Fibroblast of skin of back (primary cell): ENCODE data around the gene TLN1. TPM values are rescaled to one million over a fixed set of nuclear protein-coding genes. Genes with fewer than 3 reads are reported as not detected.

Source experiments
- DNase-seq: peaks from one replicate; pipeline ENCODE4 v3.0.0-alpha.2; 2013
- polyA plus RNA-seq, 2 experiments: library from polyadenylated mRNA; unstranded; fragments of 120-200 nt; gene quantifications; one replicate each; pipeline ENCODE4 v1.2.1, GENCODE V29; 2013; ENCODE audit not compliant: insufficient read length in 2 of 2

Gene TLN1, protein sequence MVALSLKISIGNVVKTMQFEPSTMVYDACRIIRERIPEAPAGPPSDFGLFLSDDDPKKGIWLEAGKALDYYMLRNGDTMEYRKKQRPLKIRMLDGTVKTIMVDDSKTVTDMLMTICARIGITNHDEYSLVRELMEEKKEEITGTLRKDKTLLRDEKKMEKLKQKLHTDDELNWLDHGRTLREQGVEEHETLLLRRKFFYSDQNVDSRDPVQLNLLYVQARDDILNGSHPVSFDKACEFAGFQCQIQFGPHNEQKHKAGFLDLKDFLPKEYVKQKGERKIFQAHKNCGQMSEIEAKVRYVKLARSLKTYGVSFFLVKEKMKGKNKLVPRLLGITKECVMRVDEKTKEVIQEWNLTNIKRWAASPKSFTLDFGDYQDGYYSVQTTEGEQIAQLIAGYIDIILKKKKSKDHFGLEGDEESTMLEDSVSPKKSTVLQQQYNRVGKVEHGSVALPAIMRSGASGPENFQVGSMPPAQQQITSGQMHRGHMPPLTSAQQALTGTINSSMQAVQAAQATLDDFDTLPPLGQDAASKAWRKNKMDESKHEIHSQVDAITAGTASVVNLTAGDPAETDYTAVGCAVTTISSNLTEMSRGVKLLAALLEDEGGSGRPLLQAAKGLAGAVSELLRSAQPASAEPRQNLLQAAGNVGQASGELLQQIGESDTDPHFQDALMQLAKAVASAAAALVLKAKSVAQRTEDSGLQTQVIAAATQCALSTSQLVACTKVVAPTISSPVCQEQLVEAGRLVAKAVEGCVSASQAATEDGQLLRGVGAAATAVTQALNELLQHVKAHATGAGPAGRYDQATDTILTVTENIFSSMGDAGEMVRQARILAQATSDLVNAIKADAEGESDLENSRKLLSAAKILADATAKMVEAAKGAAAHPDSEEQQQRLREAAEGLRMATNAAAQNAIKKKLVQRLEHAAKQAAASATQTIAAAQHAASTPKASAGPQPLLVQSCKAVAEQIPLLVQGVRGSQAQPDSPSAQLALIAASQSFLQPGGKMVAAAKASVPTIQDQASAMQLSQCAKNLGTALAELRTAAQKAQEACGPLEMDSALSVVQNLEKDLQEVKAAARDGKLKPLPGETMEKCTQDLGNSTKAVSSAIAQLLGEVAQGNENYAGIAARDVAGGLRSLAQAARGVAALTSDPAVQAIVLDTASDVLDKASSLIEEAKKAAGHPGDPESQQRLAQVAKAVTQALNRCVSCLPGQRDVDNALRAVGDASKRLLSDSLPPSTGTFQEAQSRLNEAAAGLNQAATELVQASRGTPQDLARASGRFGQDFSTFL (N-terminal part only)
- 747 TPM for polyA plus RNA-seq (2013, experiment 1 of 2; ENCODE audit: insufficient read length)
- 798 TPM for polyA plus RNA-seq (2013, experiment 2 of 2; ENCODE audit: insufficient read length)

GRCh38 chr9:35732185-35732799 lies at the start of gene TLN1, which contains the start of gene CREB3:
TSS of gene TLN1 (minus strand) at chr9:35732195. CDS start at chr9:35725694, 6,501 bp downstream.
TSS of gene CREB3 (plus strand) at chr9:35732666. CDS start at chr9:35732773, 107 bp downstream.
- peak; percentile 99 for DNase-seq

DNA sequence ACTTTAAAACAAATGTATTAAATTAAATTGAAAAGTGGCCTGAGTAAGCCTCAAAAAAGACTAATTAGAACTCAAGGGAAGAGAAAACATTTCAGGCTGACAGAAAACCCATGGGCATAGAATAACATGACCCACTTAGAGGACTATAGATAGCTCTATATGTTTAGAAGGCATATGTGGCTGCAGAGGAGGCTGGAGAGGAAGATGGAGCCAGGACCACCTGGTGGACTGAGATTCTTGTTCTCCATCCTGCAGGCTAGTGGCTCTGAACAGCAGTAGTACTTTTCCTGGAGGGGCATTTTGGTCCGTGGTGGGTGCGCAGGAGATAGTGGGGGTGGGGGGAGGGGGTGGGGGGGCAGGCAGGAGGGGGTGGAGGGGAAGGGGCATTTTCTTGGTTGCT lies 49.1 kb upstream of the TLN1 start:
- DNase-seq = no peak

- DNase-seq = no peak
These were observed 46.5 kb upstream of the TLN1 start for GRCh38 chr9:35778496-35778895.

DNA sequence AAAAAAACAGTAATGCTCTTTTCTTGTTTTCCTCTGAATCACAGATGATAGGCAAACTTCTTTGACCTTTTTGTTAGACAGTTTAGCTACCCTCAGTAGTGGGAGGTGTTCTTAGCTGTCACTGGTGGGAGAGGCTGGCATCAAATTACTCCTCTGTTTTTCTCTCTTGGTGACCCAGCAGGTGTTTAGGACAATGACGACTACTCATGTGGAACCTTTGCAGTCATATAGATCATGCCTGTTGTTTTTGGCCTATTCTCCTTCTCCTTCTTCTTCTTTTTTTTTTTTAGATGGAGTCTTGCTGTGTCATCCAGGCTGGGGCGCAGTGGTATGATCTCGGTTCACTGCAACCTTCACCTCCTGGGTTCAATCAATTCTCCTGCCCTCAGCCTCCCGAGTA lies 44.0 kb upstream of the TLN1 start:
- DNase-seq = no peak

DNA sequence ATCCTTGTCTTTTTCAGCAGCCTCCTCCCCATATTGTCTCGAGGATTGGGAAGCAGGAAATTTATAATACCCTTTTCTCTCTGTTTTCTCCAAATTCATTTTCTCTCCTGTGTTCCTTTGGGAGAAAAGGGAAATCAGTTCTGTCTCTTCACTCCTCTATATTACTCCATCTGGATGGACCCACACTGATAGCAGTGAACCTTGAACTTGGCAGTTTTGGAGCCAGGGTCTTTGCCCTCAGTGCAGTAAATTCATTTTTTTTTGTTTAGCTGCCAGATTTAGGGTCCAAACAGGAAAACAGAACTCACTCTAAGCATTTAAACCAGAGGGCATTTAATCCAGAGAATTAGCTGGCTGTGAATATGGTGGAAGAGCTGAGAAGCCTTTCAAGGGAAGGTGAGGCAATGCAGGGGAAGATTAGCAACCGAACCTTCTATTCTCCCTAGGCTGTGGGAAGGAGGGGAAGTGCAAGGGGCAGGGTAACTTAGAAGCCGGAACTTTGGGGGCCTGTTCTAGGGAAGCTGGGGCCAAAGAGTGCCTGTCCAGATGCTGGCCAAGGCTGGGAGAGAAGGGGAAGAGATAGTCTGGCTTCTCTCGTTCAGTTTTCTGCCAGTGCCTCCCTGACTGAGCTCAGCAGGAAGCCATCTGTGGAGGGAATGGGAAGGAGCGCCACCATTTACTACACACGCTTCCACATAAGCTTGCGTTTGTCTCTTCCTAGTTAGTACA lies 43.1 kb upstream of the TLN1 start:
- no peak for DNase-seq

DNA sequence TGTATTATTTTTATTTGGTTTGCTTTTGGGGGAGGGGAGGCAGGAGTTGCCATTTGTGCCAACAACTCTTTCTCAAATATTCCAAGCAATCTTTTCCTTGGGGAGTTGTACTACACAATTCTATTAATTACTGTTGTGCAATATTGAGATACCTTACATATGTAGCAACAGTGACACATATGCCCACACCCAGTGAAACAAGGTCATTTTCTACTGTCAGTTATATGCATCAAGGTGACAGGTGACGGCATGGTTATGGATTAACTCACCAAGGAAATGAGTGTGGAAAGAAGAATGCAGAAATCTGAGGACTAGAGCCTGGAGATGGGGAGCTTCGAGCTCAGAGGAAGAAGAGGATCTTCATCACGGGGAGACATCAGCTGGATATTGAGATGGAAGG lies 39.9 kb upstream of the TLN1 start:
- DNase-seq = no peak

DNA sequence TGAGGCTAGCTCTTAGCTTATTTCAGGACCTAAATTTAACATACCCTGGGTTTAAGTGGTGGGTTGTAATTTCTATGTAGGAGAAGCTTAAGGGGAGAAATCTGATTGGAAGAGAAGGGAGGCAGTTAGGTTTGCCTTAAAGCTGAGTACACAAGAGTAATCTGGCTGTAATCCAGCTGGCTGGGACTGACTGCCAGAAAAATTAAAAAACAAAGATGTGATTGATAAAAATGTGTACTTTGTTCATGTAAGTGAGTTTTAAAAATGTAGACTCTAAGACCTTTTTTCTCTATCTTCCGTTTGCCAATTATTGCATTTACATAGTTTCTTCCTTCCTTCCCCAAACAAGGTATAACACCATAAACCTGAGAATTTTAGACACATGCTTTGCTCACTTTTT lies 39.5 kb upstream of the TLN1 start:
- DNase-seq = no peak

DNA sequence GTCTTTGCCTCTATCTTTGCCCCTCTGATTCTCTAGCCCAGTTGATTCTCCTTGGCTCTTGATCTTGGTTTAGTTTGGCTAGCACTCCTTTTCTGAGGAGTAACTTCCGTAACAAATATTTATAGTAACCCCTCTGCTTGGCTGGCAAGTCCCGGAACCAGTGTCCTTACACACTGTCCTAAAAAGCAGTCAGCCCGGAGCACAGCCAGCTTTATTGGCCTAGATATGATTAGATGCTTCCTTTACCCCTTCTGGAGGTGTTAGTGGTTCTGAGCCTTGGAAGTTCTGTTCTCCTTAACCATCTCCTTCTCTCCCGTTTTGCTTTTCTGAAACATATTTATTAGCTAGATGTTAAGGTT lies 39.1 kb upstream of the TLN1 start:
- DNase-seq = no peak

GRCh38 chr9:35769763-35770162 lies 37.8 kb upstream of the TLN1 start:
- DNase-seq = no peak

DNA sequence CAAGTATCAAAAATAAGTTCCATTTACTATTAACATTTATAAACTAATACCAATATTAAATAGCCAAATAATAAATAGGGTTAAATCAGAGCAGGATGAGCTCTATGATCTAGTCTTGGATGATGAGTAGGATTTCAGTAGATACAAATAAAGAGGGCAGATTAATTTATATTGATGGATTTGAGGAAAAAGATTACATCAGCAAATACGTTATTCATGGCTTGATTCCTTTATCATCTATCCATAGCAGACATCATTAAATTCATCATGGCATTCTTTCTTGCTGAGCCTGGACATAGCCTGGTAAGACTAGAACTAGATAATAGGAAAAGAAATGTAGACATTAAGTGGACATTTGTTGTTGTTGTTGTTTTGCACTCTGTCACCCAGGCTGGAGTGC lies 35.5 kb upstream of the TLN1 start:
- no peak for DNase-seq

DNA sequence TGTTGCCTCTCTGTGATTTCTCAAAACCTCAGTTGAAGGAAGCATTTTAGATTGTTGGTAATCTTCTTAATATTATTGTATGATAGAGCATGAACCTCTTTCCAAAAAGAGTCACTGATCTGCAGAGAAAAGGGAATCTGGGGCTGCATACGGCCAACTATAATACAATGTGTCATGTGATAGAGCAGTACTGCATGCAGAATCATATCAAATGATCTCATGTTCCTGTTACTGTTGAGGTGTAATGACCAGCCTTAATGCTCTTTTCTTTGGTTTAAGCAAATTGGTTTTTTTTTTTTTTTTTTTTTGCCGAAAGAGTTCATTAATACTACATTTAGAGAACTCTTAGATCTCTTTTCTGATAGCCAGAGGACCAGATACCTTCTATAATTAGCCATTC lies 35.0 kb upstream of the TLN1 start:
- DNase-seq = no peak

GRCh38 chr9:35763803-35764202 lies 31.8 kb upstream of the TLN1 start:
- no peak for DNase-seq

- no peak for DNase-seq
These were observed 31.2 kb upstream of the TLN1 start for GRCh38 chr9:35763181-35763580.

DNA sequence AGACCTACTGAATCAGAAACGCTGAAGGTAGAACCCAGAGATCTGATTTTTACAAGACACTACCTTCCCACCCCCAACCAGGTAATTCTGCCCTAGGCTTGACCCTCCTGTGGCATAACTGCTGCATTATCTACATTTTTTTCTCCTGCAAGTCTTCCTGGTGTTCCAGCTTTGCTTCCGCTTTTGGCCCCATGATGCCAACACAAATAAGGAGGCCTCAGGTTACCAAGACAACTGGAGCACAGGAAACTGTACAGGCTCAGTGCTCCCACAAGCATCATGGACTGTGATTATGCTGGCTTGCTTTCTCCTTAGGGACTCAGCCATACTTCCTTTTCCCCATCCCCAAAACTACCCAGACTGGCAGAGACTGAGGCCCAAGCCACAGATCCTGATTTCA lies 28.7 kb upstream of the TLN1 start:
- DNase-seq = peak; percentile 69

- DNase-seq = no peak
These were observed 27.8 kb upstream of the TLN1 start for GRCh38 chr9:35759795-35760194.

- DNase-seq = no peak
These were observed 26.6 kb upstream of the TLN1 start for GRCh38 chr9:35758475-35759050.

- no peak for DNase-seq
These were observed 25.9 kb upstream of the TLN1 start for GRCh38 chr9:35757892-35758275.

DNA sequence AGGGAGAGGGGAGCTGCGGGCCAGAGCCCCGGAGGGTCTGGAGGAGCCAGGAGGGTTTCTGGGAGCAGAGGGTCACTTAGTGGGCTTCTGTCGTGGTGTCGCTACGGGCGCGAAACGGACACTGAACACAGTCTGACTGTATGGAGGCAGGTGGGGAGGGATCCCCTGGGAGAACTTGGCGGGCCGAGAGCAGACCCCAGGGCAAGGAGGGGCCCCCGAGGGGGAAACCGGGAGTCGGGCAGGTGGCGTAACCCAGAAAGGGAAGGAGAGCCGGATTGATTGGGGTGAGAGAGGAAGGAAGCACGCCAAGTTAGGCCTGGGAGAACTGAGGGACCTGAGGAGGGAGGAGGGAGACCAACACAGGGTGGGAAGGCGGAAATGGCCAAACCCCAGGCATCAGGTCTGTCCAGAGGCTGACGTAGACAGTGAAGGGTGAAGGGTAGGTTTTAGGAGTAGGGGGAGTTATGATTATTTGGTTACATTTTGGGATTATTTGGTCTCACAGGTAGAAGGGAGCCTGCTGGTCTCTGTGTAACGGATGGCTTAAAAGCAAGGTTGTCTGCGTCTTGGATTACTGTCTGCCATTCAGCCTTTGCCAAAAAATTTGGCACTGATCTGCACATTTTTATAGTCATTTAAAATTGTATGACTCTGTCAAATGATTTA lies 25.4 kb upstream of the TLN1 start:
- no peak for DNase-seq

GRCh38 chr9:35756275-35757225 lies 24.6 kb upstream of the TLN1 start:
- no peak for DNase-seq
